Stimulated activated CD4-positive, alpha-beta T cell treated with anti-CD3 and anti-CD28 coated beads, TNF-alpha, amount 100 ng/mL, for 48 hours (primary cell): ENCODE results near the gene CHCHD6.

Experiments
- DNase-seq, 3 donors: peaks; one replicate each; pipeline ENCODE4 v3.0.0-alpha.2; 2020; ENCODE audit warnings: low read depth in 3 of 3

CHCHD6 gene

DNA sequence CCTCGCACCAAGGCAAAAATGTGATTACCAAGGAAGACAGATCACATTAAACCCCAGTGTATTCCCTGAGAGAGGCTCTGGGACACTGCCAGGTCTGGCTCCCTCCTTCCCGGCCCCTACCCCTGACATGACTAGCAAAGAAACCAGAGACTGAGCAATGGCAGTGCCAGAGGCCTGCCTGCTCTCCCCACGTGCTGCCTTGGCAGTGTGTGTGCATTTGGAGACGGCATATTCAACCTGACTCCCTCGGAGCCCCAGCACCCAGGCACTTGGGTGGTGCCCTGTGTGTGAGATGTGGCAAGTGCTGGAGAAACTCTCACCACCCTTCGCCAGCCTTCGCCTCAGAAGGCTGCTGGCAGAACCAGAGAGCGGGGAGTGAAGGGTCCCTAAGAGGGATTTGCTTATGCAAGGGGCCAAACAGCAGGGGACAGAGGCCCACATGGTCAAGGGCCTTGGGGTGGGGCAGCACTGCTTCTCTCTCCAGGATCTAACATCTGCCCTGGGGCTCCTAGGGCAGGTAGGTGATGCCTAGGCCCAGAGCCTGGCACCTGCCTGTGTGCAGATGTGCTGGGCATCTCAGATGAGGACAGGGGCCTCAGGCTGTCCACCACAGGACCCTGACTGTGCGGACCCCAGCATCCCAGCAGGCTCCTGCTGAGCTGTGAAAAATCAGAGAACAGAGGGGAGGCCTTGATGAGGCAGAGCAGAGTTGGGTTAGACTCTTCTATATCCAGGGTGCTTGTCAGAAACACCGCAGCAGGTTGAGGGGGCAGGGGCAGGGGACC lies 255.3 kb downstream of the CHCHD6 start:
- DNase-seq = no peak

DNA sequence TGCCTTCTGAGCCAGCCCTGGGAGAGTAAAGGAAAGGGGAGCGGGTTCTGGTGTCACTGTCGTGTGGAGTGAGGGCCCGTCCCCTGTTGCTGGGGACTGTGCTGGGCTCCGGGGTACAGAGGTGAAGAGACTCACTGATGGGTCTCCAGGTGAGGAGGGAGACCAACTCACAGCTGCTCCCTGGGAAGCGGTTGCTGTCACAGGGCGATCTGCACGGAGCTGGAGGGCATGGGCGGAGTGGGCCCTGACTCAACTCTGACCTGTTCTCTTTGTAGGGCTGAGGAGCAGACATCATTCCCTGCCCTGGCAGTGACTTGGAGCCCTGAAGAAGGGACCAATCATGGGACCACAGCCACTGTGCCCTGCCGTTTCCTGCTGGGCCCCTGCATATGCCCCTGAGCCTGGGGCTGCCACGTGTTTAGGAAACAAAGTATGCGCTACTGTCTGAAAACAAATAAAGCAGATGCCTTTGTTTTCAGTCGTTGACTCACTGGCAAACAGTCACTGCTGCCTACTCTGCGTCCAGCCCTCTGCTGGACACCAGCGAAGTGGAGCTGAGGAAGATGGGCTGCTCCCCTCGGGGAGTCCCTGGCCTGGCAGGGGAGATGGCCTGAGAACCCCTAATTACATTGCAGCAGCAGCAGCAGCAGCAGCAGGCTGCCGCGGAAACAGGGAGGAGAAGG lies 256.0 kb downstream of the CHCHD6 start:
- no peak for DNase-seq

DNA sequence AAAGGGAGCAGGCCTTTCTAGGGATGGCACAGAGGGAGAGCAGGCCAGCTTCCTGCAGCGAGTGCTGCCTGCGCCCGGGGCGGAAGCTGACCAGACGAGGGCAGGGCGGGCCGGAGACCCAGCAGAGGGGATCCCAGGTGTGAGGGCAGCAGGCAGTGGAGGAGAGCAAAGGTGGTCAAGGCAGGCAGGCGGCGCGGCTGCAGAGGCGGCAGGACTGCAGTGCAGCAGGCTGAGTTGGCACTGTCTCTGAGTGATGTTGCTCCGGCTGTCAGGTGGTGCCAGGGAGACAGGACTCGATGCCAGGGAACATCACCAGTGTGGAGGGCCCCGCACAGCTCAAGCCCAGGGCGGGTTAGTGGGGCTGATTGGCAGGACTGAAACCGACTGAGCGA lies 256.6 kb downstream of the CHCHD6 start:
- DNase-seq = no peak

DNA sequence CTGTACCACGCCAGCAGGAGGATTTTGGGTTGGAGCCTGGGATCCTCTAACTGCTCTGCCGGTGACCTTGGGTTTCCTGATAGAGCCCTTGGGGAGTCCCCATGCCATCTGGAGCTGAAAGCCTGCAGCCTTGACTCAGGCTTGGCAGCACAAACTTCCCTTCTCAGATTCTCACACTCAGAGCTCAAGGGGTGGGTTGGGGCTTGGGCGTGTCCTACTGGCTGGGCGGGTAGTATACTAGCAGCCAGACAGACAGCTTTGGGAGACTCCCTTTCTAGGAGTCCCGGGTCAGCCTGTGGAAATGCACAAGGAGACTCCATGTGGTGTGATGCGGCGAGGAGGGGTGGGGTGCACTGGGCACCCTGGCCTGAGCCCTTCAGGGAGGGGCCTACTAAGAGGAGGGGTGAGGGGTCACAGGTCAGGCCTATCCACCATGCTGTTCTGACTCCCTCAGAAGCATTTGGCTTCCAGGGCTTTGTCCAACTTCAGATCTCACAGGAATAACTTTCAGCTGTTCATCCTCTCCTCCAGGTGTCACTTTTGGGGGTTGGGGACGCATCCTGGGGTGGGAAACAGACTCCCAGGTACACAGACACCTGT lies 257.3 kb downstream of the CHCHD6 start:
- DNase-seq = no peak

DNA sequence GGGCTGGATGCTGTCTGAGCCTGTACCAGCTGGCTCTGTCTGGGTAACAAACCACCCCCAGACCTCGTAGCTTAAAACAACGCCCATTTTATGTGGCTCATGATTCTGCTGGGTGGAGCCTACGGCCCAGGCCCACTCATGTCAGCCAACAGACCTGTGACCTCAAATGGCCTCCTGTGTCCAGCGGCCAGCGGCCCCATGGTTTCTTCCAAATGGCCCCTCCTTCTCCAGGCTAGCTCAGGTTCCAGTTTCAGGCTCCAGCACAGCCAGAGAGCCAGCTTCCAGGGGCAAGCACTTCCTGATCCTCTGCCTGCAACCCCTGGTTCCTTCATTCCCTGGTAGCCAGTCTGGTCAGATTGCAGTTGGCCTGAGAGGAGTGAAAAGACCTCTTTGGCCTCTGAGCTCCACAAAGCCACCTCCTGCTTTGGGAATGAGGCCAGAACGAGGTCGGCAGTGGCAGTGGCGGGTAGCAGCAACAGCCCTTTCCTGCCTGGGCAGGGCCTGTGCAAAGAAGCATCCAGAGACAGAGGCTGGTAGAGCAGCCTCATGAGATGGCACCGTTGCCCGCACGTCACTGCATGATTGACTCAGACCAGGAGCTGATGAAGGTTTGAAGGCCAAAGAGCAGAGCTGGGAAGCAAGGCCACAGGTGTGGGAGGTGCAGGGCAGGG lies 257.9 kb downstream of the CHCHD6 start:
- DNase-seq = no peak

DNA sequence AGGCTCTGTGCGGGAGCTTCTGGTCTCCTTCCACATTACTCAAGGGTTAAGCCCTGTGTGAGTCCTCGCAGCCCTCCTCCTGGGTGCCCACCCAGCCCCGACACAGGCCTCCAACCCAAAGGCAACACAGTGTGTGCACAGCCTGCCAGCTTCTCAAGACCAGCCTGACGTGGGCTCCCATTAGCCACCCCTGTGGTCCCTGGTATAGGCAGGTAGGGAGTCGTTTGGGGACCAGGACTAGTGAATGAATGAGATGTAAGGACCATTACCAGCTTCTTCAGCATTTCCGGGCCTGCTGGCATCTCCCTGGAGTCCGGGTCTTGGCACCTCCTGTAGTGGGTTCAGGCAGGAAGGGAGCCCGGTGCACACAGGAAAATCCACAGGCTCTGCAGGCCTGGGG lies 258.7 kb downstream of the CHCHD6 start:
- no peak for DNase-seq

DNA sequence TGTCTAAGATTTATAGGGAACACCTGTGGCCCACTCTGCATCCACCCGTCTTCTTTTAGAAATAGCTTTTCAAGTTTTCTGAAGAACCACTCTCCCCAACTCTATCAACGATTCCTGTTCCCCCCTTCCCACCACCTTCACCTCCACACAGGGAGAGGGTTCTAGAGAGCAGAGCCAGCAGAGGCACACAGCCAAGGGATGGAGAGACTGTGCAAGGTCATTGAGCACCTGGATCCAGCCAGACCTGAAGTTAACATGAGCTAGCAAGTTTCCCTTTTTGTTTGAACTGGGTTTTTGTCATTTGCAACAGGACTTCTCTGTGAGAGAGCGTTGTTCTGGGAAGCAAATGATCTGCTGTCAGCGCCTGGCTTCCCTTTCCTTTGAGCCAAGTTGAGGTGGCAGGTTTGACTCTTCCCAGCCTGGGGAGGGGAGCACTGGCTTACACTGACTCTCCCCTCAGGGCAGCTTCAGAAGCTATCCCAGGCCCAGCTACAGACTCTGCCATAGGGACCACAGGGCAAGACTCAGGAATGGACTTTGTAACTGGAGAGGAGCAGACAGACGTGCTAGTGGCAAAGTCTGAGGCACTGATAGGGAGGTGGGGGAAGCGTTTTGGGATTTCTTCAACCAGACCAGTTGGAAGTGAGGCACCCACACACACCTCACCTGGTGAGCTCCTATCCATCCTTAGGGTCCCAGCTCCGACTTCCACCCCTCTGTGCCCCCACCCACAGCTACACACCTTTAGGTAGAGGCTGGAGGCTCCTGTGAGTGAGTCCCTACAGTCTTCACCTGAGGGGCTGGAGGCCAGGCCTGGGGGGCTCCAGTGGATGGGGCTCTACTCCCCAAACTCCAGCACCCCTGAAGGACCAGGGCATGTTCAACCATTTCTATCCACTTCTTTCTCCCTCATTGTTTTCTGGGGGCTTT lies 259.5 kb downstream of the CHCHD6 start:
- no peak for DNase-seq

DNA sequence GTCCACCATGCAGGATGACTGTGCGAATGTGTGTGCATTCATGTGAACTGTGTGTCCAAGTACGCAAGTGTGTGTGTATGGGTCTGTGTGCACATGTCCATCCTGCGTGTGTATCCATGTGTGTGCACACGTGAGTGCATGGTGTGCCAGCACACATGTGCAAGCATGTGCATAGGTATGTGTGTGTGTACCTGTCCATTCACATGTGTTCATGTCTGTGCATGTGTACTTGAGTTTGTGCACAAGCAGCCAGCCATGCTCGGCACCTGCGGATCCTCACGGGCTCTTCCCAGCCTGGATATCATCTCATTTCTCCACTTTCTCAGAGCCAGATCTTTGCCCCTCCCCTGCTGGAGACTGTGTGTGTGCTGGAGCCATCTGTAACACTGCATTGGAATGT lies 260.2 kb downstream of the CHCHD6 start:
- DNase-seq = no peak

DNA sequence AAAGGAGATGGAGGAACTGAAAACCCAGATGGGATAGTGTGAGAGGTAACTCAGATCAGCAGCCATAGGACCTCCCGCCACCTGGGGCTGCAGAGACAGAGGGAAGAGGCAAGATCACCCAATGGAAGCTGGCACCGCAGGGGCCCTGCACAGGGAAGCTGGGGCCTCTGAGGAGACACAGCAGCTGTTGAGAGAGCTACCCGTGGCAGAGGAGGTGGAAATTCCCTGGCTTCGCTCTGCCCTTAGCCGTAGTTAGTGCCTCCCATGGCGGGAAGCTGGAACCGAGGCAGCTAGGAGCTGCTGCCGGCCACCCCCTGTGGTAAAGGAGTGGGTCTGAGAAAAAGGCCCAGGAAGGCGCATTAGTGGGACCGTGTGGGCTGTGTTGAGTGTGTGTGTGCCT lies 260.9 kb downstream of the CHCHD6 start:
- DNase-seq = no peak

DNA sequence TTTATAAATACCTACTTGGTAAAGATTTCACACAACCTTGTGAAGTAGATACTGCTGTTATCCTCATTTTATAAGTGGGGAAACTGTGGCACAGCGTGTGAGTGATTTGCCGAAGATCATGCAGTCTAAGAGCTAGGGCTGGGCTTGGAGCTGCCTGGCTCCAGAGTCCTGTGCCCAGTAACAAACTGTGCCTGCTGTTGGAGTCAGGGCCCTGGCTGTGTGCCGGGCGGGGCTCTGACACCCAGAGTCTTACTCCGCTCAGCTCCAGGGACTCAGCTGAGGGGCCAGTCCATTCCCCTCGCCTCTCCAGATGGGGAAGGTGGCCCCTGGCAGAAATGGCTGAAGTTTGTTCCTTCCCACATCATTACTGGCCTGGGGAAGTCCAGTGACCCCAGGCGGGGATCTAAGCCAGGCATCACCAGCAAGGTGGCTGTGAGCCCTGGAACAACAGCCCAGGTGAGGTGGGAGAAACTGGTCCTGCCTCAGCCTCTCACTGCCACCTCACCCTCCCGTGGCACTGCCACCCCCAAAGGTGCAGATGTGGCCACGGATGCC lies 261.6 kb downstream of the CHCHD6 start:
- DNase-seq = no peak

DNA sequence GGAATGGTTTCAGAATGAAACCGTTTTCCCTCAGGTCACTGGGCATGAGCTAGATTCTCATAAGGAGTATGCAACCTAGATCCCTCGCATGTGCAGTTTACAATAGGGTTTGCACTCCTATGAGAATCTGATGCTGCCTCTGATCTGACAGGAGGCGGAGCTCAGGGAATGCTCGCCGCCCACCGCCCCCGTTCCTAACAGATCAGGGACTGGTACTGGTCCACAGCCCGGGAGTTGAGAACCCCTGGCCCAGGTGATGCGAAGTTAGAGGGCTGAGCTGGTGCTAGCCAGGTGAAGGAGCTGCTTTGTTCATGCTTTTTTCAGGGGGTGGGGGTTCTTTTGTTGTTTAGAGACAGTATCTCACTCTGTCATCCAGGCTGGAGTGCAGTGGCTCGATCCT lies 263.3 kb downstream of the CHCHD6 start:
- DNase-seq = no peak

DNA sequence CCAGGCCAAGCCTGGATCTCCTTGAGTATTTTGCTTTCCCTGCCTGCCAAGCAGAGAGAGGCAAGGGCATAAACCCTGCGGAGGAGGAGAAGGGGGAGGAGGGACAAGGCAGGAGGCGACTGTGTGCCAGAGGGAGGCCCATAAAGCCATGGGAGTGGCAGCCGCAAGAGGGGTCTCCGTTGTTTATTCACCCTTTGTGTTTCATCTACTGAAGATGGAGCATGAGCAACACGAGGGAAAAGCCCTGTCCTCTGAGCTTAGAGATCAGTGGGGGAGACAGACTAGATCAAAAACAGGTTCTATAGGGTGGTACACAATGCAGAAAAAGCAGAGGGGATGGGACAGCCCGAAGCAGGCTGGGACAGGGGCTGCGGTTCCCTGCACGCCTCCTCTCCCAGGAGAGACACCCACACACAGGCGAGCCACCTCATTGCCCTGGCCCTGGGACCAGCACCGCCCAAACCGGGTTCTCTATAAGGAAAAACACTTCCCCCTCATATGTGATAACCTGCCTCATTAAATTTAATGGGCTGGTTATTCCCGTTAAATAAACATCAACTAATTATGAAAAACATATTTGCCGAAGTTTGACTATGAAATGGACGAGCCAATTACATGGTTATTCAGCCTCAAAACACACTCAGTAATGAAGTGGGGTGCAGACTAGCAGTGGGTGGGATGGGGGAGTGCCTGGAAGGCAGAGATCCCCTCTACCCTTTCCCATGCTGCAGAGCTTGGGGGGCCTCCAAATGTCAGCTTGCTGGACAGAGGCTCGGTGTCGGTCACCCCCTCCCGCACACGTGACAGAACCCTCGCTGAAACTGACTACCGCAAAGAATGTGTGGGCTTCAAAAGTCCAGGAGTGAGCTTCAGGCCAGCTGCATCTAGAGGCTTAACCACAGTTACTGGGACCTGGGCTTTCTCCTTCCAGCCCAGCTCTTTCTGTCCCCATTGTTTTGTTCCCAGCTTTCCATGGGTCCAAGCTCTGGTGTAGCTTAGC lies 264.7 kb downstream of the CHCHD6 start:
- no peak for DNase-seq

DNA sequence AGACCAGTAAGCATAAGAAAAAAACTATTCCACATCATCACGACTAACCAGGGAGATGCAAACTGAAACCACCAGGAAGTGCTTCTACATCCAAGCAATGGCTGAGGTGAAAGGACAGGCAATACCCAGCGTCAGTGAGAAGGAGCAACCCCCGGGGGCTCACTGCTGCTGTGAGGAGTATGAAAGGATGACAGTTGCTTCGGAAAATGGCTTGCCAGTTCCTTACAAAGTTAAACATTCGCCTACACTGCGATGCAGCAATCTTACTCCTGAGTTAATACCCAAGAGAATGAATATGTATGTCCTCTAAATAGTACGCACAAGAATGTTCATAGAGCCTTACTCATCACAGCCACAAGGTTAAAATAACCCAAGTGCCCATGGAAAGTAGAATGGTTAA lies 265.5 kb downstream of the CHCHD6 start:
- no peak for DNase-seq

DNA sequence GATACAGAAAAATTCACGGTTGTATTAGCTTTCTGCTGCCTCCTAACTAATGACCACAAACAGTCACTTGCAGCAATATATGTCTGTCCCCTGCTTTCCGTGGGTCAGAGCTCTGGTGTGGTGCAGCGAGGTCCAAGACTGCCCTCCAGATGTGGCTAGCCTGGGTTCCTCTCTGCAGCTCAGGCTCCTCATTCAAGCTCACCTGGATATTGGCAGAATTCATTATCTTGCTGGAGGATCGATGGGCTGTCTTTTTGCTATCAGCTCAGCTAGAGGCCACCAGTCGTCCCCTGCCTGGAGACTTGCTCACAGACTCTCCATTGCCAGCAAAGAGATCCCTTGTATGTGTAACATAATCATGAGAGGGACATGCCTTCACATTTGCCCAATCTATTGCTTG lies 266.1 kb downstream of the CHCHD6 start:
- DNase-seq = no peak

DNA sequence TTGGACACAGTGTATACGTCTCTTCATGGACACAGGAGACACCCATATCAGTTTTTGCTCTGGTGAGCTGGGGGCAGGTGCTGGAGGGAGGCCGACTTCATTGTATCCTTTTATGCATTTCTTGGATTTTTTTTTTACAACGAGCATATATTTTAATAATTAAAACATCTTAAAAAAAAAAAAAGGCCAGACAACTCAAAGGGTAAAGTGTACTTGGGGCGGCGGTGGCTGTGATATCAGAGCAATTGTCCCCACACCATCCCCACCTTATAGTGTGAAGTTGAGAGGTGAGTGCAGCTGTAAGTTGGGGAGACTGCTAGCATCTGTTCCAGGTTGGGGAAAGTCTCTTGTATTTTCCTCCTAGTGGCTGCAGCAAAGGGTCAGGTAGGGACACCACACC lies 266.9 kb downstream of the CHCHD6 start:
- DNase-seq = no peak

DNA sequence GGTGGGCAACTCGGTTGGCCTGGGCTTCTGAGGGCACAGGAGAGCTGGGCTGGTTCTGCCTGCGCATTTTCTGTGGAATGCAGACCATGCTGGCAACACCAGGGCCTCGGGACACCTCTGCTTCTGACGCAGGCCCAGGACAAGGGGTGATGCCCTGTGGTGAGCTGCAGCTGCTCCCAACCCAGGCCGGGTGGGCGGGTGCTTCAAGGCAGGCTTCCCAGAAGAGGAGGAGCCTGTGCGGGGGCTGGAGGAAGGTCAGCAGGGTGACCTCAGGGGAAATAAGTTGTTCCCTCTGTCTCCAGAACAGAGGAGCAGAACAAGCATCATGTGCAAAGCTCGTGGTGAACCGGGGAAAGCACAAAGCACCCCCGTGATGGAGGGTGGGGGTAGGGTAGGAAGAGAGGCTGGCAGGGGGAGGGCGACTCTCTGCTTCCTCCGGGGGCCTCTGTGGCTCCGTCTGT lies 267.9 kb downstream of the CHCHD6 start:
- no peak for DNase-seq

DNA sequence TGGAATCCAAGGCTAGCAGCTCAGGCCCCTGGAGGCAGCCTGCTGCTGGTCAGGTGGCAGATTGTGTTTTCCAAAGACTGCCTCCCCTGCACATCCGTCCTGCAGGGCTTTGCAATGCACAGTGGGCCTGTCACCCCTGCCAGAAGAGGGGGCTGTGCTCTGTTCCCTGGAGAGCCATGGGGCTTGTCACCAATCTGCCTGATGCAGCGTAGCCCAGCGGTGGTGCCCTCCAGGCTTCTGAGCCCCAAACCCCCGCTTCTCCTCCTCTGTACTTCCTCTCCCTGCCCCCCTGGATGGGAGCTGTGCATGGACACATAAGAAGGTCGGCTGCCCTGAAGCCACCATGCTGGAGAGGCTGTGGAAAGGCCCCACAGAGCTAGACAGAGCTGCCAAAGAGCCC lies 268.8 kb downstream of the CHCHD6 start:
- DNase-seq = no peak

DNA sequence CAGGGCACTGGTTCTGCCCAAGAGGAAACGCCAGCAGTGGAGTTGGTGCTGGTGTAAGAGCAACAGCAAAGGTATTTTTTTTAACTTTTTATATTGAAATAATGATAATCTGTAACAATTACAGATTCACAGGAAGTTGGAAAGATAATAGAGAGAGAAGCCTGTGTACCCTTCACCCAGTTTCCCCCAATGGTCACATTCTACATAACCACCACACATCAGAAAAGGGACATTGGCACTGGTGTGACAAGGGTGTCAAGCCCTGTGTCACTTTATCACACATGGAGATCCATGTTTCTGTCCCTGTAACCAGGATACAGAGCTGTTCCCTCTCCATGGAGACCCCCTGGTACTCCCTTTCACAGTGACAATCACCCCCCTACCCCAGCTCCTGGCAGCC lies 269.8 kb downstream of the CHCHD6 start:
- no peak for DNase-seq

DNA sequence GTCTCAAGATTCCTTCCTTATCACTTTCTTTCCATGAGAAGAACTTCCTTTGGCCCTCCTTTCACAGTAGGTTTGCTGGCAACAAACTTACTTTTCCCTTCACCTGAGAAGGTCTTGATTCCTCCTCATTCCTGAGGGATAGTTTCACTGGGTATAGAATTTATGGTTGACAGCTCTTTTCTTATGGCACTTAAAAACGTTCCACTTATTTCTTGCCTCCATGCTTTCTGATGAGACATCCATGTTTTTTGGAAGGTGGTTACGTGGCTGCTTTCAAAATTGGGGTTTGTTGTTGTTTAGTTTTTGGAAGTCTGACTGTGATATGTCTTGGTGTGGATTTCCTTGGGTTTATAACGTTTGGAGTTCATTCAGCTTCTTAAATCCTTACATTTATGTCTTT lies 270.7 kb downstream of the CHCHD6 start:
- no peak for DNase-seq

DNA sequence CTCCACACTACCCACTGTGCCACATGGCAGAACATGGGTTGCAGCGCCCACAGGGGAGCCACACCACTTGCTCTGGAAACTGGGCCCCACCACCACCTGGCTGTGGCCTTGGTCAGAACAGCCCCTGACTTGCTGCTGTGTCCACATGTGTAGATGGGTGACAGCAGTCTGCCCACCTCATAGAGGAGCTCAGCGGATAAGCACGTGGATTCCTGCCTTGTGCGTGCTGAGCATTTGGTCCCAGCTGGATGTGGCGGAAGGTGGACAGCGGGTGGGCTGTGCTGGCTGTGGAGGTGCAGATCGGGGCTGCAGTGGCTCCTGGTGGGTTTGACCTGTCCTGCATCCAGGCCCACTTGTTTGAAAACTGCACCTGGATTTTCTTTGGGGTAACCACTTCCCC lies 272.9 kb downstream of the CHCHD6 start:
- no peak for DNase-seq
